Measurements from ENCODE around the gene USP11. TPM values are rescaled to one million over a fixed set of nuclear protein-coding genes. Genes with fewer than 3 reads are reported as not detected.

Gene USP11
- total RNA-seq, 2 experiments from 2014 or later: 57.1 to 62.0 TPM

- H3K9me3 Mint-ChIP-seq: no peaks in the 10 kb centered on the region
- H3K4me3 Mint-ChIP-seq: no peak overlapping the region
- H3K27me3 Mint-ChIP-seq: no peaks in the 10 kb centered on the region
- intact Hi-C loops (cut with micrococcal nuclease): no loop called here
- ChIA-PET POLR2A (interaction anchor here (0.7 to 3.6 kb wide), 2 partner anchors 9 to 11 kb away, joined by 3 to 42 read pairs; partner anchors contain the start of gene CDK16), CTCF (no interaction called here)
- H3K4me1 Mint-ChIP-seq (ENCODE audit: low read depth): peaks cover 6% of the 10 kb centered on the region
- DNase-seq (no peak), ATAC-seq (no peak)
- TF ChIP-seq, protein P1, sequence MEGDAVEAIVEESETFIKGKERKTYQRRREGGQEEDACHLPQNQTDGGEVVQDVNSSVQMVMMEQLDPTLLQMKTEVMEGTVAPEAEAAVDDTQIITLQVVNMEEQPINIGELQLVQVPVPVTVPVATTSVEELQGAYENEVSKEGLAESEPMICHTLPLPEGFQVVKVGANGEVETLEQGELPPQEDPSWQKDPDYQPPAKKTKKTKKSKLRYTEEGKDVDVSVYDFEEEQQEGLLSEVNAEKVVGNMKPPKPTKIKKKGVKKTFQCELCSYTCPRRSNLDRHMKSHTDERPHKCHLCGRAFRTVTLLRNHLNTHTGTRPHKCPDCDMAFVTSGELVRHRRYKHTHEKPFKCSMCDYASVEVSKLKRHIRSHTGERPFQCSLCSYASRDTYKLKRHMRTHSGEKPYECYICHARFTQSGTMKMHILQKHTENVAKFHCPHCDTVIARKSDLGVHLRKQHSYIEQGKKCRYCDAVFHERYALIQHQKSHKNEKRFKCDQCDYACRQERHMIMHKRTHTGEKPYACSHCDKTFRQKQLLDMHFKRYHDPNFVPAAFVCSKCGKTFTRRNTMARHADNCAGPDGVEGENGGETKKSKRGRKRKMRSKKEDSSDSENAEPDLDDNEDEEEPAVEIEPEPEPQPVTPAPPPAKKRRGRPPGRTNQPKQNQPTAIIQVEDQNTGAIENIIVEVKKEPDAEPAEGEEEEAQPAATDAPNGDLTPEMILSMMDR (IDR thresholded peaks at IDR 0.05): no peak
- no peak overlapping the region for H3K27ac Mint-ChIP-seq
- H3K36me3 Mint-ChIP-seq (ENCODE audit: low read depth): peaks cover 27% of the 10 kb centered on the region
These were observed 2.5 kb upstream of the USP11 start for GRCh38 chrX:47230136-47230868.

DNA sequence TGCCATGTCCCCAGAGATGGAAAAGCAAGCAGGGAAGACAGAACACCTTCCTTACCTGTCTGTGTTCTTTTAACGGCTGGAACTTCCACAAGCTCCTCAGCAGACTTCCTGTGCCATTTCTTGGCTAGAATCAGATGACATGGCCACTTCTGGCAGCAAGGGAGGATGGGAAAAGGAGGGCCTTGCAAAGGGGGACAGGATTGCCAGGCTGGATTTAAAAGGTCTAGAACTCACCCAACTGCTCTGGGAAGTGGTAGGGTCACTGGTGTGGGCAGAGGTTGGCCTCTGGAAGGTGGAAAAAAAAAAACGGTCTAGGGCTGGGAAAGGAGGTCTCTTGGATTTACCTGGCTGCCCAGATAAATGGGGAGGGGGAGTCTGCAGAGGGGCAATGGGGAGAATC lies 1.6 kb upstream of the USP11 start:
- intact Hi-C loops (cut with micrococcal nuclease): no loop called here
- H3K36me3 Mint-ChIP-seq (ENCODE audit: low read depth): peaks cover 31% of the 10 kb centered on the region
- TF ChIP-seq, protein P1 (IDR thresholded peaks at IDR 0.05): no peak
- peaks cover 15% of the 10 kb centered on the region for H3K4me1 Mint-ChIP-seq (ENCODE audit: low read depth)
- DNase-seq (no peak), ATAC-seq (no peak)
- H3K4me3 Mint-ChIP-seq: no peak overlapping the region
- no peaks in the 10 kb centered on the region for H3K27me3 Mint-ChIP-seq
- H3K9me3 Mint-ChIP-seq: no peaks in the 10 kb centered on the region
- H3K27ac Mint-ChIP-seq: peak overlapping the region; percentile 20
- POLR2A ChIA-PET: interaction anchor here (3.6 kb wide), 1 partner anchor 11 kb away, joined by 42 read pairs; the partner anchor contains the start of gene CDK16
- CTCF ChIA-PET: interaction anchor here (1.2 kb wide), 1 partner anchor 292 kb away, joined by 3 read pairs; no protein-coding TSS in a partner anchor

DNA sequence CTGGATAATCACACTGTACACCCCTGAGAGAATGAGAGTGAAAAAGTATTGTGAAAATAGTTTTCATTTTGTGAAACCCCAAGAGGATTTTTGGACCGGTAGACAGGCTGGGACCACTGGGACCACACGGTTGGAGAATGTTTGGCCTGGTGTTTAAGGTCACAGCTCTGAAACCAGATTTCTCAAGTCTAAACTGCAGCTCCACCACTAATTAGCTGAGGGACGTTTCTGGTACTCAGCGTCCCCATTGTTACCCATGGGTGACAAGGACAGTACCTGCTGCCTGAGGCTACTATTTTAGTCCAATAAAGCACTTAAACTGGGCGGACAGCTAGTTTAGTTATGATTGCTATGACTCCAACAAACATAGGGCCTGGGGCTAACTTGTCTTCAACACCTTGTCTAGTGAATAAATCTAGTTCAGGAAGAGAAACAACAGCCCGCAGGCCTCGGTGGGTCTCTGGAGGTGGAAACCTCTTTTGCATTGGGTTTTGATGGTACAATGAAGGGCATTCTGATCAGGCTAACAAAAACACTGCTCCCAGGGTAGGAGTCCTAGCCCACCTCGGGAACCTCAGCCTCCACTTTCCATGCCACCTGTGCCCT lies 509 bp upstream of the USP11 start:
- DNase-seq (no peak), ATAC-seq (no peak)
- Mint-ChIP-seq H3K36me3 (ENCODE audit: low read depth) (peaks cover 25% of the 10 kb centered on the region), H3K27me3 (no peaks in the 10 kb centered on the region), H3K4me3 (peak overlapping the region; percentile 89), H3K9me3 (no peaks in the 10 kb centered on the region), H3K27ac (peak overlapping the region; percentile 97), H3K4me1 (ENCODE audit: low read depth) (peaks cover 25% of the 10 kb centered on the region)
- POLR2A ChIA-PET: interaction anchor here (1.8 to 3.6 kb wide), 2 partner anchors 13 to 42 kb away, joined by 9 to 42 read pairs; partner anchors contain the start of gene CDK16
- CTCF ChIA-PET: interaction anchor here (1.2 to 1.4 kb wide), 2 partner anchors 153 to 291 kb away, joined by 3 to 4 read pairs; no protein-coding TSS in a partner anchor
- TF ChIP-seq, protein P1 (IDR thresholded peaks at IDR 0.05): no peak
- intact Hi-C loops (cut with micrococcal nuclease): loop anchor here (2.0 kb wide), 1 partner anchor 39 kb away; the partner anchor contains the start of gene UBA1

GRCh38 chrX:47233333-47234113 lies 714 bp downstream of the USP11 start:
- TF ChIP-seq, protein P1 (IDR thresholded peaks at IDR 0.05): no peak
- Mint-ChIP-seq H3K9me3 (no peaks in the 10 kb centered on the region), H3K27me3 (no peaks in the 10 kb centered on the region), H3K4me1 (ENCODE audit: low read depth) (peaks cover 26% of the 10 kb centered on the region), H3K4me3 (peak overlapping the region; percentile 89), H3K27ac (peak overlapping the region; percentile 97), H3K36me3 (ENCODE audit: low read depth) (peaks cover 21% of the 10 kb centered on the region)
- POLR2A ChIA-PET: interaction anchor here (1.0 to 3.6 kb wide), 4 partner anchors 14 to 89 kb away, joined by 3 to 42 read pairs (median 8); partner anchors contain the start of genes CDK16, NDUFB11 and RBM10
- ATAC-seq (peak; percentile 94), DNase-seq (peak; percentile 96)
- intact Hi-C loops (cut with micrococcal nuclease): loop anchor here (2.0 kb wide), 1 partner anchor 41 kb away; the partner anchor contains the start of gene UBA1
- CTCF ChIA-PET: interaction anchor here (1.4 kb wide), 1 partner anchor 152 kb away, joined by 4 read pairs; no protein-coding TSS in a partner anchor
